GM12864 (cell line): ENCODE measurements around the gene MAB21L3.

ENCODE experiments used
- DNase-seq: peaks from one replicate; pipeline ENCODE4 v3.0.0-alpha.2; 2011; ENCODE audit warnings: low read depth
- H3K4me3 ChIP-seq: 2 replicates; pipeline ENCODE4 v1.5.1; 2011; ENCODE audit warnings: mild to moderate bottlenecking, low read depth, low read length, control low read depth
- TF ChIP-seq, protein P1 (sequence below): IDR thresholded peaks from 2 replicates; pipeline ENCODE4 v1.5.1; 2011; ENCODE audit warnings: low read depth, mild to moderate bottlenecking, moderate library complexity, low read length, control low read depth, inconsistent platforms; ENCODE audit errors: missing control alignments

MAB21L3 gene

GRCh38 chr1:116110567-116111523 lies at the start of gene MAB21L3:
Gene MAB21L3 (plus strand): TSS chr1:116111399. CDS start chr1:116112616, 1,217 bp downstream.
- no peak for DNase-seq
- H3K4me3 ChIP-seq, result no peak within 1 kb of the TSS
- TF ChIP-seq, protein P1, sequence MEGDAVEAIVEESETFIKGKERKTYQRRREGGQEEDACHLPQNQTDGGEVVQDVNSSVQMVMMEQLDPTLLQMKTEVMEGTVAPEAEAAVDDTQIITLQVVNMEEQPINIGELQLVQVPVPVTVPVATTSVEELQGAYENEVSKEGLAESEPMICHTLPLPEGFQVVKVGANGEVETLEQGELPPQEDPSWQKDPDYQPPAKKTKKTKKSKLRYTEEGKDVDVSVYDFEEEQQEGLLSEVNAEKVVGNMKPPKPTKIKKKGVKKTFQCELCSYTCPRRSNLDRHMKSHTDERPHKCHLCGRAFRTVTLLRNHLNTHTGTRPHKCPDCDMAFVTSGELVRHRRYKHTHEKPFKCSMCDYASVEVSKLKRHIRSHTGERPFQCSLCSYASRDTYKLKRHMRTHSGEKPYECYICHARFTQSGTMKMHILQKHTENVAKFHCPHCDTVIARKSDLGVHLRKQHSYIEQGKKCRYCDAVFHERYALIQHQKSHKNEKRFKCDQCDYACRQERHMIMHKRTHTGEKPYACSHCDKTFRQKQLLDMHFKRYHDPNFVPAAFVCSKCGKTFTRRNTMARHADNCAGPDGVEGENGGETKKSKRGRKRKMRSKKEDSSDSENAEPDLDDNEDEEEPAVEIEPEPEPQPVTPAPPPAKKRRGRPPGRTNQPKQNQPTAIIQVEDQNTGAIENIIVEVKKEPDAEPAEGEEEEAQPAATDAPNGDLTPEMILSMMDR, result no peak

GRCh38 chr1:116062201-116062600 lies 49.0 kb upstream of the MAB21L3 start:
- TF ChIP-seq, protein P1, result no peak
- no peak overlapping the region for H3K4me3 ChIP-seq
- DNase-seq, result no peak

DNA sequence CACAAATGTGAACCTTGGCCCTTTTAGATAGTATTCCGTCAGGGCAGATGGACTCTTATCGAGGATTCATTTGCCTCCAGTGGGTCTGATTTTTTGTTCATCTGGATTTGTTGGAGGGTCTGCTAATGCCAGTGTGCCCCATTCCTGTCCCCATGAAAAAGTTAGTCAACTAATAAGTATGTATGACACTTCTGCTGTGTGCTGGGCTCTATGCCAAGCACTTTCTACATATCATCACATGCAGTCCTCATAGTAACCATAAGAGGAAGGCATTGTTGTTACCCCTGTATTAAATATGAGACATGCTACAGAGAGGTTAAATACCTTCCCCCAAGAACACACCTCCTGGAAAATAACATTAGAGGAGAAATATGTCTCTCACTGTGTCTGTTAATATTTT lies 46.6 kb upstream of the MAB21L3 start:
- no peak overlapping the region for H3K4me3 ChIP-seq
- DNase-seq, result no peak
- TF ChIP-seq, protein P1, result no peak

DNA sequence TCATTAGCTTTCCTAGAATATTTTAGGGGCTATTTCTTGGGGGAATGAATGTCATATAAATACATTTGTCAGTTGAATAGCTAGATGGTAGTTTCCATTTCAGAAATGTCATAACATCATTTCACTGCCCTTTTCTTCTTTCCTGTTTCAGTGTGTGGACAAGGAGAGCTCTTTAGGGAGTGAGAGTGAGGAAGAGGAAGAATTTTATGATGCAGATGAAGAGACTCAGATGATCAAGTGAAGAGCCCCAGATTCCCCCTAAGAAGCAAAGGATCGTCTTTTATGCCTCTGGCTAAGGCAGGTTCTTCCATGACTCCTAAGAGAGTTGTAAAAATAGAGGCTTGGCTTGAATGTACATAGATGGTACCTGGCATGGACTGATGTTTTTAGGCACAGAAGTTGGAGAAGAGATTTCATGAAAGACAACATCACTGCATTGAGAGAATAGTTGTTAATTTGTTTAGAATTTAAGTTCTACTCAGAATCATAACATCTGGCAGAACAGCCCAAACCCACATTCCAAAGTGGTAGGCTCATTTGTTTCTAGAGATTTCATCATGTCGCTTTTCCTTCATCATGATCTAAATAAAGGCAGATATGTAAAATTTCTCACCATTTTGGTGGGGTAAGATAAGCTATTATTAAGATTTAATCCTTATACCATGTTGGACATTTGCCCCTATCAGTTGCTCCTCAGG lies 44.2 kb upstream of the MAB21L3 start:
- no peak for DNase-seq
- no peak overlapping the region for H3K4me3 ChIP-seq
- TF ChIP-seq, protein P1, result no peak

- no peak overlapping the region for H3K4me3 ChIP-seq
- TF ChIP-seq, protein P1, result no peak
- no peak for DNase-seq
Measured at GRCh38 chr1:116067566-116067890, 43.7 kb upstream of the MAB21L3 start.

DNA sequence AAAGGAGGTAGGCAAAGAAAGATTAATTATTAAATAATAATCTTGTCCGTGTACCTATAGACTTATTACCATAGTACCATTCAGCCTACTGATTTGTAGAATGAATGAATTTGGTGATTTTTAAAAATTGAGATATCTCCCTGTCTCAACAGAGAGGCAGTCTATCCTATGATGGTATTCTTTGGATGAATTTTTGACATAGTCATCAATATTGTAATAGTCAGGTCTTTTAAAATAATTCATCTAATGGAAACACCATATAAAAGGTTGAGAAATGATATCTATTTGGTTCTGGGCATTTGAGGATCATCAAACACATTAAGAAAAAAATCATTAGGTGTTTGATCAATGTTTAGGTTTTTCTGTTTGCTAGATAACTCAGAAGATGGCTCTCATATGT lies 35.6 kb upstream of the MAB21L3 start:
- TF ChIP-seq, protein P1, result no peak
- no peak overlapping the region for H3K4me3 ChIP-seq
- no peak for DNase-seq
